ENCODE measurements around the gene ZFC3H1. TPM values are rescaled to one million over a fixed set of nuclear protein-coding genes. Genes with fewer than 3 reads are reported as not detected.

ZFC3H1 gene
- total and polyA plus RNA-seq, 2 of the 8 experiments (the other 6 are each of a cell fraction or from before 2014, with no cell fraction given), result 20.0 to 32.4 TPM

- TF ChIP-seq KDM1A (IDR thresholded peaks at IDR 0.05; ENCODE audit: borderline replicate concordance, low read length) (no peak), SRF (IDR thresholded peaks at IDR 0.05; ENCODE audit: low read depth, low read length) (no peak), ASH2L (IDR thresholded peaks at IDR 0.05; ENCODE audit: low read length) (no peak), E2F6 (IDR thresholded peaks at IDR 0.05) (no peak), GABPA (IDR thresholded peaks at IDR 0.05; ENCODE audit: borderline replicate concordance, insufficient read depth, low read length) (no peak)
Measured at GRCh38 chr12:71589478-71589881, 74.2 kb downstream of the ZFC3H1 start (continued).

Measured in H1 (cell line).